Erythroblast (primary cell): ENCODE results near the gene PPP1R36.

Source experiments
- GATA1 ChIP-seq: IDR thresholded peaks from 2 replicates; pipeline ENCODE4 v1.6.1; 2011; ENCODE audit warnings: low read depth, mild to moderate bottlenecking, control low read depth, low read length, moderate library complexity
- POLR2A ChIP-seq: IDR thresholded peaks from 2 replicates; pipeline ENCODE4 v1.6.1; 2011; ENCODE audit warnings: mild to moderate bottlenecking, low read length

DNA sequence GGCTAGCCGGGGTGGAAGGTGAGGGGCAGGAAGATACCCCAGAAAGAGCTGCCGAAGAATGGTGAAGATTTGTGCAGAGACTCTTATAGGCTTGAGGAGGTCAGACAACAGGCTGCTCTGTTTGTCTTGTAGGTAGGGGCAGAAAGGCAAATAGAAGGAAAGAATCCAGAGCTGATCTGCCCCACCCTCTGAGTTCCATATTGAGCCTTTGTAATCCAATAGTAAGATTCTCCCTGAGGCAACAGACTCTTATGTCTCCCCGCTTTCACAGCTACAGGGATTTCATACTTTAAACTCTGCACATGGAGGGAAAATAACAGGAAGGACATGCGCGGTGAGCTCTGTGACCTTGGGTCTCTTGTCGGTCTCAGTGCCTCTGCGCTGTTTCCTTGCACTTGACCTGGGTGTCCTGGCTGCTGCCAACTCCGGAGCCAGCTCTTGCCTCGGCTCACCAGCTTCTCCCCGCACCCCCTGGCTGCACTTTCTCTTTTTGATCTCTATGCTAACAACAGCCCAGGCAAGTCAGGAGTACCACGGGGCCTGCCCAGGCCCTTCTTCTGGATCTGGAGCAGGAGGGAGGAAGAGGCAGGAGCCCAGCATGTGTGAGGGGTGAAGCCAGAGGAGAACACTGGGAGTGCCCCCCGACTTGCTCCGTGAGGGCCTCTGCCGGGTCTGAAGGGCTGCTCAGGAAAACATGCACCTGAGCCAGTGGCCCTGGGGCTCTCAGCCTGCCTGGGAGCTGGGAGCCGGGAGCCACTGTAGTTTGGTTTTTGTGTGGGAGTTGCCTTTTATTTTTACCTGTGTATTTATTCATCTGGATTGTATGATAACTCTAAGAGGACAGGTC is 75.8 kb downstream of the PPP1R36 start:
- no peak for TF ChIP-seq POLR2A
- no peak for TF ChIP-seq GATA1
